B cell (primary cell): ENCODE data around the gene USP6. TPM values are rescaled to one million over a fixed set of nuclear protein-coding genes. Genes with fewer than 3 reads are reported as not detected.
"Not testable (repeated sequence)": the region's sequence is repeated elsewhere in the genome, so short reads cannot be mapped to it uniquely, and the experiment has no call there.

Experiments used
- ATAC-seq: fragments of 200-7000 bp; cut with Tn5 transposase; one replicate; pipeline ENCODE4 v1.10.0; 2021; ENCODE audit warnings: low read depth, mild to moderate bottlenecking, moderate number of reproducible peaks, moderate library complexity
- CTCF ChIA-PET: fragments of 350-600 bp; sonication (Branson Sonifier 250); formaldehyde crosslinking; loops from one replicate; lab custom pipeline; 2021; ENCODE audit warnings: antibody characterized with exemption, inconsistent platforms; lab: Charles Lee
- POLR2A ChIA-PET: fragments of 350-600 bp; sonication (Branson Sonifier 250); formaldehyde crosslinking; loops from one replicate; lab custom pipeline; 2021; ENCODE audit warnings: antibody characterized with exemption; lab: Charles Lee
- DNase-seq: peaks from one replicate; pipeline ENCODE4 v3.0.0; 2013
- H2AFZ ChIP-seq: 2 replicates; pipeline ENCODE4 v1.6.1; 2012; ENCODE audit warnings: mild to moderate bottlenecking, low read depth, low read length; ENCODE audit not compliant: insufficient read depth, poor library complexity, severe bottlenecking
- H3K27ac ChIP-seq, 2 donors: 1 replicate in 1 of 2; 2 replicates in 1 of 2; pipeline ENCODE4 v1.5.1; 2012 to 2013; ENCODE audit warnings: low read length in 2 of 2, mild to moderate bottlenecking in 2 of 2, moderate library complexity in 1 of 2
- H3K27me3 ChIP-seq, 4 experiments: fragments of 200-600 bp in 1 of 4; sonication (generic) in 1 of 4; replicated peaks in 1 of 4; 1 replicate in 2 of 4; 2 replicates in 2 of 4; pipeline versions ENCODE4 v1.6.1 to v1.7.0; 2013 to 2016; ENCODE audit warnings: low read length in 3 of 4, mild to moderate bottlenecking in 2 of 4, mixed read lengths in 1 of 4, moderate library complexity in 1 of 4; ENCODE audit not compliant: insufficient read depth in 4 of 4, control insufficient read depth in 3 of 4; ENCODE audit errors: control extremely low read depth in 1 of 4
- H3K36me3 ChIP-seq, 2 experiments: replicated peaks in 1 of 2; 1 replicate in 1 of 2; 2 replicates in 1 of 2; pipeline versions ENCODE4 v1.6.1 to v1.7.1; 2013; ENCODE audit warnings: low read length in 1 of 2; ENCODE audit not compliant: insufficient read depth in 2 of 2, control insufficient read depth in 1 of 2; ENCODE audit errors: control extremely low read depth in 1 of 2, extremely low read depth in 1 of 2
- H3K4me1 ChIP-seq, 2 donors: fragments of 200-600 bp in 1 of 2; sonication (generic) in 1 of 2; 1 replicate in 1 of 2; 2 replicates in 1 of 2; pipeline versions ENCODE4 v1.5.1 to v1.6.1; 2013 to 2017; ENCODE audit warnings: low read length in 2 of 2; ENCODE audit not compliant: control insufficient read depth in 2 of 2, insufficient read depth in 2 of 2
- H3K4me2 ChIP-seq: replicated peaks from 2 replicates; pipeline ENCODE3; 2012; ENCODE audit warnings: mild to moderate bottlenecking, low read depth, low read length; ENCODE audit not compliant: poor library complexity, severe bottlenecking
- H3K4me3 ChIP-seq, 5 experiments: fragments of 200-600 bp in 1 of 5; sonication (generic) in 1 of 5; 1 replicate in 3 of 5; 2 replicates in 2 of 5; pipeline versions ENCODE4 v1.5.1 to v1.7.0; 2011 to 2016; ENCODE audit warnings: low read length in 4 of 5, mild to moderate bottlenecking in 4 of 5, low read depth in 2 of 5, control low read depth in 1 of 5, moderate library complexity in 1 of 5; ENCODE audit not compliant: insufficient read depth in 1 of 5; ENCODE audit errors: control extremely low read depth in 1 of 5, extremely low read depth in 1 of 5
- H3K79me2 ChIP-seq: fragments of 200-600 bp; sonication (generic); one replicate; pipeline ENCODE4 v1.6.0; 2016; ENCODE audit warnings: low read length; ENCODE audit not compliant: control insufficient read depth, insufficient read depth
- H3K9ac ChIP-seq: fragments of 200-600 bp; sonication (generic); 2 replicates; pipeline ENCODE4 v1.6.1; 2017; ENCODE audit warnings: mild to moderate bottlenecking, low read length, moderate library complexity
- H3K9me3 ChIP-seq, 3 donors: one replicate each; pipeline versions ENCODE4 v1.6.1 to v1.7.1; 2013; ENCODE audit warnings: low read length in 2 of 3; ENCODE audit not compliant: control insufficient read depth in 2 of 3, insufficient read depth in 1 of 3; ENCODE audit errors: control extremely low read depth in 1 of 3
- H4K20me1 ChIP-seq: 2 replicates; pipeline ENCODE4 v1.6.0; 2012; ENCODE audit warnings: mild to moderate bottlenecking, low read length; ENCODE audit not compliant: insufficient read depth, control insufficient read depth, poor library complexity, severe bottlenecking
- H3K27ac Mint-ChIP-seq: one replicate; pipeline ENCODE4 v1.8.0; 2021; ENCODE audit warnings: mixed read lengths
- H3K27me3 Mint-ChIP-seq: one replicate; pipeline ENCODE4 v1.8.0; 2021; ENCODE audit warnings: mixed read lengths
- H3K4me1 Mint-ChIP-seq: one replicate; pipeline ENCODE4 v1.8.0; 2021; ENCODE audit warnings: mixed read lengths
- H3K4me3 Mint-ChIP-seq: one replicate; pipeline ENCODE4 v1.8.0; 2021; ENCODE audit warnings: mixed read lengths
- H3K9me3 Mint-ChIP-seq: one replicate; pipeline ENCODE4 v1.8.0; 2022; ENCODE audit warnings: mixed read lengths; ENCODE audit not compliant: insufficient read depth
- EZH2 ChIP-seq: IDR thresholded peaks from 2 replicates; pipeline ENCODE4 v1.6.1; 2012; ENCODE audit warnings: borderline replicate concordance, low read depth, mild to moderate bottlenecking, moderate library complexity, low read length; ENCODE audit not compliant: insufficient read depth, poor library complexity, severe bottlenecking
- WGBS: methylation state at CpG from one replicate; pipeline ENCODE4 v1.1.5; 2013; ENCODE audit warnings: missing lambda C conversion rate; ENCODE audit not compliant: insufficient coverage; 5-methylcytosine and 5-hydroxymethylcytosine counted together
- intact Hi-C: fragments of 100-400 bp; cut with micrococcal nuclease; formaldehyde crosslinking; loops from one replicate; pipeline ENCODE4 v1.10.0; 2022
- polyA plus RNA-seq: library from polyadenylated mRNA; depleted of rRNA; stranded (reverse); fragments of >200 nt; gene quantifications from 2 replicates; pipeline ENCODE4 v1.2.3, GENCODE V29; 2012
- small RNA-seq: library from RNA; depleted of rRNA; stranded (forward); fragments of <200 nt; gene quantifications from one replicate; pipeline ENCODE3, GENCODE V24; 2012; ENCODE audit warnings: low replicate concordance, low read depth; ENCODE audit not compliant: insufficient read length
- total RNA-seq, 2 donors: library from RNA; stranded (reverse); fragments of 120-200 nt in 1 of 2; gene quantifications; 1 replicate in 1 of 2; 2 replicates in 1 of 2; pipeline versions ENCODE4 v1.2.3 to v1.2.4, GENCODE V29; 2013 to 2022
- TF ChIP-seq, protein P1 (sequence below): fragments of 200-600 bp; IDR thresholded peaks from one replicate; pipeline ENCODE4 v1.8.0; 2022; ENCODE audit warnings: antibody characterized with exemption, mild to moderate bottlenecking

USP6 gene
- total and polyA plus RNA-seq, 2 donors (not counting 1 experiment from before 2014, with no cell fraction given) = 0.36 to 0.47 TPM

DNA sequence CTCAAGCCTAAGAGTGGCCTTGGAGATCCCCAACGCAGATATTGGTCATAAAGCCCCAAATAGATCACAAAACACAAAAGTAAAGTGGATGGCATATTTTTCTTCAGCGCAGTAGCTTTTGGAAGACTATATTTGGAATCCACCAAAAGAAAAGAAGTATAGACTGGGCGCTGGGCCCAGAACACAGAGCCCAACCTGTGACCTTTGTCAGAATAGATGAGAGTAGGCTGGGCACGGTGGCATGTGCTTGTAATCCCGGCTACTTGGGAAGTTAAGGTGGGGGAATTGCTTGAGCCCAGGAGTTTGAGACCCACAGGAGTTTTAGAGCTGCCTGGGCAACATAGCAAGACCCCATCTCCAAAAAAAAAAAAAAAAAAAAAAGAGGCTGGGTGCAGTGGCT is 104.2 kb downstream of the USP6 start:
- CTCF ChIA-PET = interaction anchor here (0.9 to 1.9 kb wide), 5 partner anchors 9 to 77 kb away, joined by 3 to 9 read pairs (median 3); partner anchors contain the start of gene ZNF594
- no peaks in the 10 kb centered on the region for H3K27me3 Mint-ChIP-seq
- Histone ChIP-seq H3K9me3 (no peaks in the 10 kb centered on the region), H2AFZ (no peak overlapping the region), H3K9ac (no peak overlapping the region), H3K4me3 (no peak overlapping the region), H3K27ac (peak overlapping the region in 1 of 2 donors; percentile 97), H4K20me1 (no peaks in the 10 kb centered on the region), H3K36me3 (peaks cover 4 to 71% of the 10 kb centered on the region in 2 experiments), H3K4me2 (no peak overlapping the region), H3K4me1 (peaks cover 55 to 59% of the 10 kb centered on the region in 2 donors), H3K27me3 (no peaks in the 10 kb centered on the region), H3K79me2 (peaks cover 33% of the 10 kb centered on the region)
- no peak for TF ChIP-seq EZH2
- TF ChIP-seq, protein P1, sequence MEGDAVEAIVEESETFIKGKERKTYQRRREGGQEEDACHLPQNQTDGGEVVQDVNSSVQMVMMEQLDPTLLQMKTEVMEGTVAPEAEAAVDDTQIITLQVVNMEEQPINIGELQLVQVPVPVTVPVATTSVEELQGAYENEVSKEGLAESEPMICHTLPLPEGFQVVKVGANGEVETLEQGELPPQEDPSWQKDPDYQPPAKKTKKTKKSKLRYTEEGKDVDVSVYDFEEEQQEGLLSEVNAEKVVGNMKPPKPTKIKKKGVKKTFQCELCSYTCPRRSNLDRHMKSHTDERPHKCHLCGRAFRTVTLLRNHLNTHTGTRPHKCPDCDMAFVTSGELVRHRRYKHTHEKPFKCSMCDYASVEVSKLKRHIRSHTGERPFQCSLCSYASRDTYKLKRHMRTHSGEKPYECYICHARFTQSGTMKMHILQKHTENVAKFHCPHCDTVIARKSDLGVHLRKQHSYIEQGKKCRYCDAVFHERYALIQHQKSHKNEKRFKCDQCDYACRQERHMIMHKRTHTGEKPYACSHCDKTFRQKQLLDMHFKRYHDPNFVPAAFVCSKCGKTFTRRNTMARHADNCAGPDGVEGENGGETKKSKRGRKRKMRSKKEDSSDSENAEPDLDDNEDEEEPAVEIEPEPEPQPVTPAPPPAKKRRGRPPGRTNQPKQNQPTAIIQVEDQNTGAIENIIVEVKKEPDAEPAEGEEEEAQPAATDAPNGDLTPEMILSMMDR = no peak
- H3K4me1 Mint-ChIP-seq = peaks cover 58% of the 10 kb centered on the region
- H3K4me3 Mint-ChIP-seq = no peak overlapping the region
- POLR2A ChIA-PET = interaction anchor here (1.1 to 1.4 kb wide), 3 partner anchors 9 to 219 kb away, joined by 3 to 6 read pairs (median 4); partner anchors contain the start of gene C1QBP
- intact Hi-C loops = no loop called here
- 100% methylated on average over 1 of the region's 5 CpGs for WGBS
- DNase-seq (no peak), ATAC-seq (no peak)
- no peaks in the 10 kb centered on the region for H3K9me3 Mint-ChIP-seq
- H3K27ac Mint-ChIP-seq = peak overlapping the region; percentile 79

DNA sequence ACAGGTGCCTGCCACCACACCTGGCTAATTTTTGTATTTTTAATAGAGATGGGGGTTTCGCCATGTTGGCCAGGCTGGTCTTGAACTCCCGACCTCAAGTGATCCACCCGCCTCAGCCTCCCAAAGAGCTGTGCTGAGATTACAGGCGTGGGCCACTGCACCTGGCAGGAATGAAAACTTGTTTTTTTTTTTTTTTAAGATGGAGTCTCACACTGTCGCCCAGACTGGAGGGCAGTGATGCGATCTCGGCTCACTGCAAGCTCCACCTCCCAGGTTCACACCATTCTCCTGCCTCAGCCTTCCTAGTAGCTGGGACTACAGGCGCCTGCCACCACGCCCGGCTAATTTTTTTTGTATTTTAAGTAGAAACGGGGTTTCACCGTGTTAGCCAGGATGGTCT is 106.1 kb downstream of the USP6 start:
- not testable (repeated sequence) for H3K9me3 Mint-ChIP-seq, H3K4me3 Mint-ChIP-seq, DNase-seq, H3K4me3 ChIP-seq, H3K9ac ChIP-seq, ATAC-seq, H4K20me1 ChIP-seq, H2AFZ ChIP-seq, H3K27me3 ChIP-seq, H3K27me3 Mint-ChIP-seq, H3K9me3 ChIP-seq
- POLR2A ChIA-PET = interaction anchor here (0.7 to 1.9 kb wide), 4 partner anchors 9 to 17 kb away, joined by 3 to 8 read pairs (median 6); partner anchors contain the start of gene SCIMP
- Histone ChIP-seq H3K27ac (peak overlapping the region; percentile 62 to 97), H3K4me1 (peaks cover 68 to 70% of the 10 kb centered on the region in 2 donors), H3K79me2 (peaks cover 42% of the 10 kb centered on the region), H3K4me2 (peak overlapping the region; percentile 55), H3K36me3 (peaks cover 4 to 62% of the 10 kb centered on the region in 2 experiments)
- peaks cover 66% of the 10 kb centered on the region for H3K4me1 Mint-ChIP-seq
- 72% methylated on average over 3 of the region's 12 CpGs for WGBS
- intact Hi-C loops = loop anchor here (1.0 kb wide), 3 partner anchors 11 to 20 kb away; no protein-coding TSS in a partner anchor
- CTCF ChIA-PET = interaction anchor here (0.7 to 18.3 kb wide), 3 partner anchors 16 to 478 kb away, joined by 3 to 303 read pairs (median 4); partner anchors contain the start of gene ZNF594
- peak overlapping the region; percentile 98 for H3K27ac Mint-ChIP-seq

Small RNA genes lying within 50 kb of the gene (small RNA-seq; reads per million reads assigned to genes)
- not detected for gene AC012146.4

Other genes with a start within 250 kb of the USP6 start
- gene C17orf107, start 216.5 kb upstream of the USP6 start, total RNA-seq = 2.5 and 3.9 TPM in 2 replicates
- 4.6 and 9.4 TPM in 2 replicates for gene C17orf107, start 216.5 kb upstream of the USP6 start, polyA plus RNA-seq
- gene CHRNE, start 212.9 kb upstream of the USP6 start, total RNA-seq = 0.99 and 1.0 TPM in 2 replicates
- gene CHRNE, start 212.9 kb upstream of the USP6 start, polyA plus RNA-seq = 3.0 and 4.7 TPM in 2 replicates
- gene GP1BA, start 183.8 kb upstream of the USP6 start, total RNA-seq = not detected in 2 replicates
- gene GP1BA, start 183.8 kb upstream of the USP6 start, polyA plus RNA-seq = 0.06 and 0.07 TPM in 2 replicates
- 32.3 and 42.7 TPM in 2 replicates for gene SLC25A11, start 176.0 kb upstream of the USP6 start, total RNA-seq
- 26.1 and 44.4 TPM in 2 replicates for gene SLC25A11, start 176.0 kb upstream of the USP6 start, polyA plus RNA-seq
- gene RNF167, start 175.8 kb upstream of the USP6 start, total RNA-seq = 131 and 143 TPM in 2 replicates
- 114 and 186 TPM in 2 replicates for gene RNF167, start 175.8 kb upstream of the USP6 start, polyA plus RNA-seq
- 307 and 330 TPM in 2 replicates for gene PFN1, start 167.5 kb upstream of the USP6 start, total RNA-seq
- 609 and 618 TPM in 2 replicates for gene PFN1, start 167.5 kb upstream of the USP6 start, polyA plus RNA-seq
- gene ENO3, start 164.9 kb upstream of the USP6 start, total RNA-seq = 32.5 and 34.8 TPM in 2 replicates
- 35.4 and 50.1 TPM in 2 replicates for gene ENO3, start 164.9 kb upstream of the USP6 start, polyA plus RNA-seq
- 52.5 and 53.6 TPM in 2 replicates for gene SPAG7, start 148.2 kb upstream of the USP6 start, total RNA-seq
- 43.4 and 46.9 TPM in 2 replicates for gene SPAG7, start 148.2 kb upstream of the USP6 start, polyA plus RNA-seq
- gene CAMTA2, start 128.4 kb upstream of the USP6 start, total RNA-seq = 57.6 and 57.9 TPM in 2 replicates
- 37.1 and 48.3 TPM in 2 replicates for gene CAMTA2, start 128.4 kb upstream of the USP6 start, polyA plus RNA-seq
- 0.30 and 0.51 TPM in 2 replicates for gene INCA1, start 118.5 kb upstream of the USP6 start, total RNA-seq
- gene INCA1, start 118.5 kb upstream of the USP6 start, polyA plus RNA-seq = 0.45 and 0.60 TPM in 2 replicates
- gene KIF1C, start 118.1 kb upstream of the USP6 start, total RNA-seq = 29.6 and 41.5 TPM in 2 replicates
- 2.9 and 5.7 TPM in 2 replicates for gene KIF1C, start 118.1 kb upstream of the USP6 start, polyA plus RNA-seq
- not detected in 2 replicates for gene SLC52A1, start 80.6 kb upstream of the USP6 start, total RNA-seq
- gene SLC52A1, start 80.6 kb upstream of the USP6 start, polyA plus RNA-seq = not detected in 2 replicates
- 15.8 and 16.2 TPM in 2 replicates for gene ZFP3, start 37.6 kb upstream of the USP6 start, total RNA-seq
- gene ZFP3, start 37.6 kb upstream of the USP6 start, polyA plus RNA-seq = 3.2 and 5.1 TPM in 2 replicates
- 17.4 and 19.3 TPM in 2 replicates for gene ZNF232, start 4.2 kb upstream of the USP6 start, total RNA-seq
- gene ZNF232, start 4.2 kb upstream of the USP6 start, polyA plus RNA-seq = 9.9 and 10.2 TPM in 2 replicates
- 36.2 and 38.9 TPM in 2 replicates for gene ZNF594, start 75.8 kb downstream of the USP6 start, total RNA-seq
- gene ZNF594, start 75.8 kb downstream of the USP6 start, polyA plus RNA-seq = 4.9 and 5.9 TPM in 2 replicates
- gene SCIMP, start 118.8 kb downstream of the USP6 start, total RNA-seq = 87.3 and 87.4 TPM in 2 replicates
- 61.7 and 98.5 TPM in 2 replicates for gene SCIMP, start 118.8 kb downstream of the USP6 start, polyA plus RNA-seq
- 86.1 and 91.1 TPM in 2 replicates for gene RABEP1, start 166.3 kb downstream of the USP6 start, total RNA-seq
- 24.2 and 40.3 TPM in 2 replicates for gene RABEP1, start 166.3 kb downstream of the USP6 start, polyA plus RNA-seq